OCI-LY7 (cell line): ENCODE results near the gene WAS.

Experiments
- CTCF ChIP-seq: fragments of 200-600 bp; sonication (generic); conservative IDR thresholded peaks from 2 replicates; pipeline ENCODE4 v1.5.1; 2014; ENCODE audit warnings: mild to moderate bottlenecking, antibody characterized with exemption, low read length, moderate library complexity, mixed read lengths
- EZH2phosphoT487 ChIP-seq: fragments of 200-600 bp; sonication (generic); IDR thresholded peaks from 2 replicates; pipeline ENCODE4 v1.6.1; 2018; ENCODE audit warnings: low read depth, borderline replicate concordance, mild to moderate bottlenecking, mixed run types, antibody characterized with exemption, low read length, moderate library complexity, mixed read lengths

GRCh38 chrX:48666649-48667048, 16.9 kb upstream of the WAS start:
- TF ChIP-seq CTCF (no peak), EZH2phosphoT487 (no peak)
